CD4-positive, alpha-beta T cell treated with Interferon alpha-2 for 1 hour (primary cell): ENCODE data around the gene MMP15.
"Not testable (repeated sequence)": the region's sequence is repeated elsewhere in the genome, so short reads cannot be mapped to it uniquely, and the experiment has no call there.

ENCODE experiments used
- DNase-seq, 2 donors: peaks; one replicate each; pipeline ENCODE4 v3.0.0-alpha.2; 2020 to 2022

The MMP15 gene

DNA sequence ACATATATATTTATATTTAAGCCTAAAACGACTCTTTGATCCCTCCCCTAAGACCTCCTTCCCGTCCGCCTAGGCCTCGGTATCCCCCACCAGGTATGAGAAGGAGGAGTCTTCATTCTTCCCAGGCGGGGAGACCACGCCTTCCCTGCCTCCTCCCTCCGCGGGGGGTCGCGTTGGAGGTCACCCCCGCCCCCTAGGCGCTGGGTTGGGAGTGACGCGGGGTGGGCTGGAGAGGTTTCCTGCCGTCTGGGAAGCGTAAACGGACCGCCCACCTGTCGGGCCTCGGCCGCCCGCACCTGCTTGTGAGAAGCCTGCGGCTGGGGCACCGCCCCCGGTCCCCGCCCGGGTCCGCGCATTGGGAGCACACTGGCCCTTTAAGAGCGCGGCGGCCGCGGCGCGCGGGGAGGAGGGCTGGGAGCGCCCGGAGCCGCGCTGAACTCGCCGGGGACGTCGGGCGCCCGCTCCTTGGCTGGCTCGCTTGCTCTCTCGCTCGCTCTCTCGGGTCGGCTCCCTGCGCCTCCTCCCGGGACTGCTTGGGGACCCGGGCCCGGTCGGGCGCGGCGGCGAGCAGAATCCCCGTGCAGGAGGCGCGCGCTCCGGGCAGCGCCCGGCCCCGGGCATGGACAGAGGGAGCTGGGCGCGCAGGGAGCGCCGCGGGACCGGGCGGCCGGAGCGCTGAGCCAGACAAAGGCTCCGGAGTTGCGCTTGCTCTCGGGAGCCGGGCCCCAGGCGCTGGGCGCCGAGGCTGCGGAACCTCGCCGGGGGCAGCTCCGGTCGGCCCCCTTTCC is at the start of gene MMP15:
MMP15 (plus strand) TSS at position 404 of the 788 bp plus-strand sequence. CDS start 597 bp downstream, outside the sequence.
- peak; percentile 38 to 70 for DNase-seq

DNA sequence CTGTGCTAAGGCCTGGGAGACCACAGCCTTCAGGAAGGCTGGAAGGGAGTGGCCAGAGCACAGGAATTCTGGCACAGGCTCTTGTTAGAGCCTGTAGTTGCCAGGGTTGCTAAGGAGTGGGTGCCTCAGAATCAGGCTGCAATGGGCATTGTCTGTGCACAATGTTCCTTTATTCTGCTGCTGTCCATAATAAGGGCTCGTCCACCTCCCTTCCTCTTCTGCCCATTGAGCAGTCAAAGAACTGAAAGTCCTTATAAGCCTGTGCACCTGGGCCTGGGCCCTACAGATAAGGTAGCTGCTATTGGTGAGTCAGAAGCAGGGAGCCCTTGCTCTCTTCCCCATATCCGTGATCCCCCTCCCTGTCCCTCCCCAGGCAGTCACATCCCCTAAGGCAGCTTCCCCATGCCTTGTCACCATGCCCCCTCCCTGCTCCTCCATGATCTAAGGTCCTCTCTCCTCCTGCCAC is 49.2 kb upstream of the MMP15 start:
- DNase-seq = no peak

DNA sequence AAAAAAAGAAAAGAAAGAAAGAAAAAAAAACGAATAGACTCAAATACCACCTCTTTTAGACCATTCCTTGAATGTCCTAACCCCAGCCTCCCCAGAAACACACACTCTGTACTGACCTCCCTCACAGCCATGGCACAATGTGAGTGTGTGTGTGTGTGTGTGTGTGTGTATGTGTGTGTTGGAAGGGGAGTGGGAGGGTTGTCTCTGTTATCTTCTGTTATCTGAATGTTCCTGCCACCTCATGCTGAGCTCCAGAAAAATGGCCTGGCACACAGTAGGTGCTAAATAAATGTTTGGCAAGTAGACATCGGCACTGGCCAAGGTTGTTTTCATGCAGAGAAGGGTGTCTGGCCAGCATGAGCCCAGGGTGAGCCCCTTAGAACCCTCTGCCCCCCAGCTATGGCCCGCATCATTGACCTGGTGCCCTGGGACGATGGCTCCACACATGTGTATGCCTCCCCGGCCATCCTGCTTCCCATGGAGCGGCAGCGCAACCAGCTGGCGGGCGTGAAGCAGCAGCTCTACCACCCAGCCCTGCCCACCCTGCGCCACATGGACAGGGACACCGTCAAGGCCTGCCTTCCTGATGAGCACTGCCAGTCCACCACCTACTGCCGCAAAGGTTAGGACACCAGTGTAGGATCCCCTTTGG is 48.0 kb upstream of the MMP15 start:
- no peak for DNase-seq

DNA sequence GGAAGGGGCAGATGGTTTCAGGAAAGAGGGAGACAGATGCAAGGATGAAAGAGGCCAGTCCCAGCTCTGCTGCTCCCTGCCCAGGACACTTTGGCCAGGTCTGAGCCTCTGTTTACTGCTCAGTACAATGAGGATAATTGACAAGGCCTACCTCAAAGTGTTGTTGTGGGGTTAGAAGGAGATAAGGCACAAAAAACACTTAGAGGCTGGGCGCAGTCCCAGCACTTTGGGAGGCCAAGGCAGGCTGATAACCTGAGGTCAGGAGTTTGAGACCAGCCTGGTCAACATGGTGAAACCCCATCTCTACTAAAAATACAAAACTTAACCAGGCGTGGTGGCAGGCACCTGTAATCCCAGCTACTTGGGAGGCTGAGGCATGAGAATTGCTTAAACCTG is 47.5 kb upstream of the MMP15 start:
- not testable (repeated sequence) for DNase-seq

DNA sequence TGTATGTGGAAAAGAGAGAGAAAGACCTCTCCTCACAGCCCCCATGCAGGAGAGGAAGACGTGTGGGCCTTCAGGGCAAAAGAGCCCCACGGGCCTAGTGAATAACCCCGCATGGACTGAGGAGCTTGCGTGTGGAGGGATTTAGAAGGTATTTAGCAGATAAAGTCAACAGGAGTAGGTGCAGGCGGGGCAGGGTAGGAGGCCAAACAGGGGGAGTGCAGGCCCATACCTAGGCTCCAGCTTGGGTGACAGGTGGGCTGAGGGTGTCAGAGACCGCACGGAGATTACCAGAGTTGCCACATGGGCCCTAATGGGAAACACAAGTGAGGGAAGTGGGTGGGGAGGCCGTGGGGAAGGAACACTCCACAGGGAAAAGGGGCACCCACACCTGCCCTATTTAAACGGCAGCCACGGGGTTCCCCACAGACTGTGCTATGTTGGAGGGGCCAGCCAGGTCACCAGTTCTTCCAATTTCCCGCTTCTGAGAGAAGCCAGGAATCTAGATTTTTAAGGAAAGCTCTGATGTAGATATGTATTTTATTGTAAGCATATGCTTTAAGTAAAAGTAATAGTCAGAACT is 46.5 kb upstream of the MMP15 start:
- no peak for DNase-seq

DNA sequence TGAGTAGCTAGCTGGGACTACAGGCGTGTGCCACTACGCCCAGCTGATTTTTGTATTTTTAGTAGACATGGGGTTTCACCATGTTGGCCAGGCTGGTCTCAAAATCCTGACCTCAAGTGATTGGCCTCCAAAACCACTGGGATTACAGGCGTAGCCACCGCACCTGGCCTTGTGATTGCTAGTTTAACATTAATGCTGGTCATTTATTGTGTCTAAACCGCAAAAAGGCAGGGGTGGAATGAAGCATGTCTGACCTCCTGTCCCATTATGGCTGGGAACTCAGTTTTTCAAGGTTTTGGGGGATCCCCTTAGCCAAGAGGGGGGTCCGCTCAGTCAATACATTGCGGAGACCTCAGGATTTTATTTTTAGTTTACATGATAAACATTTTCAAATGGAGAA is 43.9 kb upstream of the MMP15 start:
- no peak for DNase-seq

DNA sequence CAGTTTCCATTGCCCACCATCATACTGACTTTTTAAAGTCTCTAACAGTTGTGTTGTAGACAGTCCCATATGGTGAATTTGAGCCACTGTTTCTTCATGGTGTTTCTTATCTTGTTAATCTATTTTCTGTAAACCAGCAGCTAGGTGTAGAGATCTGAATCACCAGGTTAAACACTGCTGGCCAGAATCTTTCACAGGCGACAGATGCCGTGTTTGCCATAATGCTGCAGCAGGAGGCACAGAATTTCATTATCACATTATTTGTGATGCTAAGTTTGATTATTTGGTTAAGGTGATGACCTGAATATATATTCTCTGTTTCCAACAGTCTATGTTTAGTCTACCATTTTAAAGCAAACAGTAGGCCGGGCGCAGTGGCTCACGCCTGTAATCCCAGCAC is 43.2 kb upstream of the MMP15 start:
- no peak for DNase-seq

DNA sequence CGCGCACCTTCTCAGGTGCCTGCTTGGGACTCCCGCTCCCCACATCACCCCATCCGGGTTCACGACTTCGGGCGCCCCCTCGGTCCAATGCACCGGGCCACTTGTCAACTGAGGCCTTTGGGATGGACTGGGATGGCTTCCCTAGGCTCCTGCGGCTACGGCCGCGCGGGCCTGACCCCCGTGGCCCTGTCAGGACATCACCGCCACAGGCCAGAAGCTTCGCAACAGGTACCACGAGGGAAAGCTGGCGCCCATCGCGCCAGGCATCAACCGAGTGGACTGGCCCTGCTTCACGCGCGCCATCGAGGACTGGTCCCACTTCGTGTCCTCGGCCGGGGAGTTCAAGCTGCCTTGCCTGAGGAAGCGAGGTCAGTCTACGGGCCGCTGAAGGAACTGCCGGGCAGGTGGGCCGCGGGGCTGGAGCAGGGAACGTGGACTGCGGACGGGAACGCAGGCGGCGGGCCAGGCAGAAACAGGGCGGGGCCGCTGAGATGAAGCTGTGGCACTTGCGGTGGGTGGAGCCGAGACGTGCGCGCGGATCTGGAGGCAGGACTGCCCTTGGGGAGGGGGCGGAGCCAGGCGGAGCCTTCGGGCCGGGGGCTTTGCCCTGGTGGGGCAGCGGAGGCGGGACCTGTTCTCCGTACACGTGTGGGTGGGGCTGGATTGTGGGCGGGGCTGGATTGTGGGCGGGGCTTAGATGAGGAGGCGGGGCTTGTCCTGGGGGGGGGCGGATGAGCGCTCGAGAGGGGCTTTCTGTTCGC is 40.9 kb upstream of the MMP15 start:
- DNase-seq = peak; percentile 95

DNA sequence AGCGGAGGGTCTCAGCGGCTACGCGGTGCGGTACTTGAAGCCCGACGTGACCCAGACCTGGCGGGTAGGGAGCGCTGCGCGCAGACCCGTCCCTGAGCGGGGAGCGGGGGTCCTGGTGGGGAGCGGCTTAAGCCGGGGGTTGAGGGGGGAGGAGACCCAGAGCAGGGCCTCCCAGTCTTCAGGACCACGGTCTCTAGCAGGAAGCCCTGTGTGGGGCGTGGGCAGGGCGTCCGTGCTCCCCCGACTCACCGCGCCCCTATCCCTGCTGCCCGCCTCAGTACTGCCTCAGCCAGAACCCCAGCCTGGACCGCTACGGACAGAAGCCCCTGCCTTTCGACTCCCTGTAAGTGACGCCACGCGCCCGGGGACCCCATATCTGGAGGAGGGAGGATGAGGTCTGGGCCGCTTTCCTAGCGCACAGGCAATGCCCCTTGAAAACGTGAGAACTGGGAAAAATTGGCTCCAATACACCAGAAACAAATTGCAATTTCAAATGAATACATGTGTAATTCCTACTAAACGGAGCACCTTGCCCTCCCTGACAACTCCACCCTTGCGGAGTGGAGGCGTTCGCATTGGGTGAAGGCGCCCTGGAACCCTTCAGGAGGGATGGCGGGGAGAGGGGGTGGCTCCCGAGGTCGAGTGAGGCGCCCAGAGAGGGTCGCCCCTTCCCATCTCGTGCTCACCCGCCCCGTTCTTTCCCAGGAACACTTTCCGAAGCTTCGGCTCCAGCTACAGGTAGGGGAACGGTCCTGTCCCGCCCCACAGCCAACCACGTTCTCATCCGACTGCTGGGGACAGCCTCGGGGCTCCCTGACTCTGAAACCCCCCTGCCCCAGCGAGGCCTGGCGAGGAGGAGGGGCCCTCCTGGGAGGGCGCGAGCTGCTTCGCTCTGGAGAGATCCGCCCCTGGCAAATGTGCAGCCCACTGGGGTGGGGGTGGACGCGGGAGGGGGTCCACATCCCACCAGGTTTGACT is 40.1 kb upstream of the MMP15 start:
- no peak for DNase-seq

DNA sequence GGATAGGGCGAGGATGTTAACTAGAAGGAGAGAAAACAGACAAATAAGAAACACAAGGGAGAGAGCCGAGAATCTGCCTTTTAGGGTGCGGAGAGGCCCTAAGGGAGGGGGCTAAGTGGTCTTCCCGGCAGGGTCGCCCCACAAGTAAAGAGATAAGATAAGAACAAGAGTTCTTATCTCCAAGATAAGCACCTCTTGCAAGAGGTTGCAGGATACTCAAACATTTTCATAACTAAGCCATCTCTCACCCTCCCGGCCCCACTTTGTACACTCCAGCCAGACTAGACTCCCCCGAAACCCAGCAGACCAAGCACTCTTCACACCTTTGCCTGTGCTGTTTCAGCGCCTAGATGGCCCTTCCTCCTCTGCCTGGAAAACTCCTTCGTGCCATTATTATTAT is 39.4 kb upstream of the MMP15 start:
- DNase-seq = no peak

DNA sequence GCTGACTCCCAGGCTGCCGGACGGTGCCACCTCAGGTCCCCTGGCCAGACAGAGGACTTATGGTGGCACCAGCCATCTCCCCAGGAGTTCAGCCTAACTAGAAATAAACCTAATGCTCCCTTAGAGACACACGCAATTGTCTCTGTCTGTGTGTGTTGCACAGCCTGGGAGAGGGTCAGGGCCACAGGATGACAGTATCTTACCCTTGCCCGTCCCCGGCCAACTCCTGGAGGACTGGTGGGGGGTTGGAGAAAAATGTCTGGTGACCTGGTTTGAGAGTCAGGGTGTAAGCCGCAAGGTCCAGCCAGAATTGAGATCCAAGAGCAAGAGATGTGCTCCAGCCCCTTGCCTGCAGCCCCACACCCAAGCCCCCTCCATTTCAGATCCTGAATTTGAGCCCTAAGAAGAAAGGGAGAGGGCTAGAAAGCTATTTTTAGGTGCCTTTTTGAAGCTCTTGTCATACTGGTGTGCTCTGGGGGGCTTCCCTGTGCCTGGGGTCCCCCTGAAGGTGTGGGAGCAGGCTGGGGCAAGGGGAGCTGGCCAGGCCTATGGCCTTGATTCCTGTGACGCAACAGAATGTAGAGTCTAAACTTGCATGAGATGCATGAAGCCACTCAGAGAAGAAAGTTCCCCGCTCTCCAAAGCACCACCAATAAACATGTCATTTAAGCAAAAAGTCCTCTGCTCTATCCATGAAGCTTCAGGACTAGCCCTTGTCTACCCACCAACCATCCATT is 37.9 kb upstream of the MMP15 start:
- DNase-seq = no peak

DNA sequence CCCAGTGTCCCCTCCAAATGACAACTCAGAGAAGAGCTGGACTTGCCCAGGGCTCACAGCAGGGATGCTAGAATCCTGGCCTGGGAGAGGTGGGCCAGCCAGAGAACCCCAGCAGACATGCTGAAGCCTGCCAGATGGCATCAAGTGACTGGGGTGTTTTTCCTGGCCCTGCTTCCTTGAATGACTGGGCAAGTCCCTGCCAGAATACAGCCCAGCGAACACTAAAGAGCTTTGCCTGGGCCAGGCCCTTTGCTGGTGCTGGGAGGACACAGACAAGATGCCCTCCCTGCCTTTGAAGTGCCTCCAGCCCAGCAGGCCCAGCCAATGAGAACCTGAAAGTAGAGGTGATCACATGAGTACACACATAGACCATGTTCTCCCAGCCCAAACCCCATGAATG is 36.6 kb upstream of the MMP15 start:
- DNase-seq = no peak

DNA sequence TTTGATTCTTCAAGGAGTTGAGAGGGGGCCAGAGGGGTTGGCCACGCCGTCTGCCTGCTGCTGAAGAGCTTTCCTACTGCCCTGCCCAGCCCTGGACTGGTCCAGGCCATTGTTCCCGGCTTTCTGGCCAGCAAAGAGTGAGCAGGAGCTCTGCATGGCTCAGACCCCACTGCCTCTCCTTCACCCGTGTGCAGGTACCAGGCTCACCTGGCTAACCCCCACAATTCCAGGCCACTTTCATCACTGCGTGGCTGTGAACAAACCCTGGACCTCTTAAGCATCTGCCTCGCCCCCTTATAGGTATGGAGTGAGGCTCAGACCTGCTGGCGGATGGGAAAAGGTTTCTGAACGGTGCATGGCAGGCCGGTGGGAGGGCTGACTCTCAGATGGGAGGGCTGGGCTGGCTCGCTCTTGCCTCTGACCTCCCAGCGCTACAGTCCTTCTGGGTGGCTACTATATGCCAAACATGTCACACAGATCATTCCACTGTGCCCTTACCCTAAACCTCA is 33.9 kb upstream of the MMP15 start:
- no peak for DNase-seq

DNA sequence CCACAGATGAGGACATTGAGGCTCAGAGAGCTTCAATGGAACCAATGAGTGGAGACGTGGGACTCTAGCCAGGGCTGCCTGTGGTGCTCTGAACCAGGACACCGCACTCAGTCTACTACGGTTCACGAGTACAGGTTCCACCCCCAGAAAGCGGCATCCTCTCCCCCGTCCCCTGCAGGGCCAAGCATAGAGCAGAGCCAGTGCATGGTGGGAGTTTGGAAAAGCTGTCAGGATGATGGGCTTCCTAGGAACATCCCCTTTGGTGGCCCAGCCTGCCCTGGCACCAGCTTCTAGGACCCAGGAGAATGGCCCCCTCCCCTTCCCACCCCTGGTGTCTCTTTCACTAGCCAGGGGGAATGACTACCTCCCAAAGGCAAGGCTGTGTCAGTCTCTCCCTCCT is 33.5 kb upstream of the MMP15 start:
- no peak for DNase-seq

DNA sequence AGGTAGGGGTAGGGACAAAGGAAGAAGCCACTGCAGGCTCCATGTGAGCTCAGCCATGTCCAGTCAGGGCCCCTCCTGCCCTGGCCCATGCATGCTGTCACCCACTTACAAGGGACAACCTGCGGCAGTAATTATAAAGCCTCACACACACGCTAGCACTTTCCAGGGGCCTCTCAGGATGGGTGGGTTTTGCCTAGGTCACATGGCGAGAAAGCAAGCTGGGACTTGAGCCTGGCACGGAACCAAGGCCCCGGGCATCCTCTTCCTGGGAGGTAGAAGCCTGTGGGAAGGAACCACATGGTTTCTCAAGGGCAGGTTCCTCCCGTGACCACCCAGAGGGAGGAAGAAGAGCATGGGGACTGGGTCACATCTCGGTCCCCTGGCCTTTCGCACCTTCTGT is 32.1 kb upstream of the MMP15 start:
- DNase-seq = no peak

DNA sequence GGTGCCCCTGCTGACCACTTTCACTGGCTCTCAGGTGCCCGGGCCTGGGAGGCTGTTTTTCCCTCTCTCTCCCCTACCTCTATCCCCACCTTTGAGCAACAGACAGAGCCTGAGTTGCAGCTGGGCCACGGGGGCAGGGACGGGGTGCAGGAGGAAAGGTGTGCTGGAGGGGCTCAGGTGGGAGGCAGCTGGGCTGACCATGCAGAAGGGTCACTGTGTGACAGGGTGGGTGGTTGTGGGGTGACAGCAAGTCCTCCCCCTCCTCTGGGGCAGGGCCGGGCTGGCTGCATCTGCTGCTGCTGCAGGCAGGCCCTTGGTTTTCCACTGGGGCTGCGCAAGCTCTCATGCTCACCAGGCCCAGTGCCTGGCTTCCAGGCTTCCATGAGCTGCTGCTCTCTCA is 31.7 kb upstream of the MMP15 start:
- no peak for DNase-seq

DNA sequence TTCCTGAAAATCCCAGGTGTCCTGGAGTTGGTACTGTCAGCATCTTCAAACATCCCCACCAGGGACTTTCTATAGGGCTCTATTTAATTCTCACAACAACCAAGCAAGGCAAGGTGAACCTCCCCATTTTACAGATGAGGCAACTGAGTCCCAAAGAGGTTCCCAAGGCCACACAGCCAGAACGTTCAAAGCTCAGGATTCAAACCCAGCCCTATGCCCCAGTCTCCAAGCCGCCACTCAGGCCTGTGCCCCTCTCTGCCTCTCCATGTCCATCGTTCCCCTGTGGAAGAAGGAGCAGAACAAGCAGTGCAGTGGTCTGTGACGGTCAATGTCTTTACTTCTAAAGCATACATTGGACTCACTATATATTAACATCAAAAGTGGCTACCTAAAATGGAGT is 31.2 kb upstream of the MMP15 start:
- DNase-seq = no peak

DNA sequence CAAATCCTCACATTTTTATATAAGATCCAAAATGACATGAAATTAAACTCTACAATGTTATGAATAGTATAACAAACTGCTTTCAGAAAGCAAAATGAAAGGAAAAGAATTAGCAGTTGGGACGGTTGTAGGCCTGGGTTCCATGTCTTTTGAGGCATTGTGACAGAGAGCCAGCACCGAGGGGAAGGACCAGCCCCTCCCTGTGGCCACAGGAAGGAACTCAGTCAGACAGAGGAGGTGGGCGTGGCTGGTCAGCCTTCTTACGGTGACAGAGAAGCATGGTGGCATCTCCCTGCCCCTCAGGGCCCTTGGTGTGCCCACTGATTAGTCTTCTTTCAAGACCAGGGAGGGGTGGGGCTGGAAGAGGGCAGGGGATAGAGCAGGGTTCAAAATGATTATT is 30.8 kb upstream of the MMP15 start:
- peak; percentile 63 to 65 for DNase-seq

DNA sequence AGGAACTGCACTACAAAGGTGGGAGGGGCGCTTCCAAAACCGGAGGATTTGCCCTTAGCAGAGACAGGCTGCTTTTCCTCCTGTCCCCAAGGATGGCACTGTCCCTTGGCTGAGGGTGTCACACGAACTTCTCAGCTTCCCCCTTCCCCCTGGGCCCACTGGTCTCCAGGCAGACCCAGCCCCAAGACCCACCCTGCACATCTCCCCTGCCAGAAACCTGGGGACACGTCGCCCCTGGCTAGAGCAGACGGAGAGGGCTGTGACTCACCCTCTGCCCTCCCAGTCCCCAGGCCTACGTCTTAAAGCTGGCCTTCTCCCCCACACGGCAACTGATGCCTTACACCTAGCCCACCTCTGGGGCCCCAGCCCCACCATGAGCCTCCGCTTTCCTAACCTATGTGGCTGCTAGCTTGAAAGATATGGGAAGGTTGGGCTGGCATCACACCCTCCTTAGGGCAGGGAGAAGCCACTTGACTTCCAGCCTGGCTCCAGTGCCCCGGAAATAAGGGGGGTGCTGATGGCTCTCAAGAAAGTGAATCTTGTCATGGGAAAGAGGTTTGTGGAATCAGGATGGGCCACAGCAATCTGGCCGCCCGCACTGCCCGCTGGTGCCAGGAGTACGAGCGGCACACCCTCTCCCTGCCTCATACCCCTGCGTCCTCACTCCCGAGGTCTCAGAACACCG is 29.7 kb upstream of the MMP15 start:
- no peak for DNase-seq

DNA sequence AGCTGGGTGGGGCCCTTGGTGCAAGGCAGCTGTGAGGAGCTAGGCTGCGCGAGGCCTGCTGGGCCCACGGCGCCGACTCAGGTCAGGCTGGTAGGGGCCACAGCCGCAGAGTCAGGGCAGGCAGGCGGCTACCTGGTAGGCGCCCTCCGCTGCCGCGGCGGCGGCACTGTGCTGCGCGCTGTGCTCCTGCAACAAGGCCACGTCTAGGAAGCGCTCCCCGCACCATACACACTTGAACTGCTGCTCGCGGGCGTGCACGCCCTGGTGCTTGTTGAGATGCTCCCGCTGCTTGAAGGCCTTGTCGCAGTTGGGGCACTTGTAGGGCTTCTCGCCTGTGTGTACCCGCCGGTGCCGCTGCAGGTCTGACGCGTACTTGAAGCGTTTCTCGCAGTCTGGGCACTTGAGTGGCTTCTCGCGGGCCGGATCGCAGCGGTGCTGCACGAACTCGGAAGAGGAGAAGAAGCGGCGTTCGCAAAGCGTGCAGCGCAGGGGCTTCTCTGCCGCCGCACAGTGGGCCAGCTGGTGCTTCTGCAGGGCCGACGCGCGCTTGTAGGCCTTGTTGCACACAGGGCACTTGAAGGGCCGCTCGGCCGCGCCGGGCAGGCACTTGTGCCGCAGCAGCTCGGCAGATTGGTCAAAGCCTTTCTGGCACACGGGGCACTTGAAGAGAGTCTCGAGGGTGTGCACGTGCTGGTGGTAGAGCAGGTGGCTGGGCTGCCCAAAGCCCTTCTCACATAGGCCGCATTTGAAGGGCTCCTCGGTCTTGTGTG is 29.0 kb upstream of the MMP15 start:
- no peak for DNase-seq
